PFSK-1 (cell line): Measurements from ENCODE around the gene TPGS2.

ENCODE experiments used
- POLR2AphosphoS5 ChIP-seq: IDR thresholded peaks from 2 replicates; pipeline ENCODE4 v1.6.1; 2012; ENCODE audit warnings: low read depth, mild to moderate bottlenecking, control low read depth, low read length, moderate library complexity
- REST ChIP-seq, 2 experiments: IDR thresholded peaks; 2 replicates each; pipeline versions ENCODE4 v1.6.1 to v1.8.0; 2011 to 2012; ENCODE audit warnings: low read depth in 2 of 2, low read length in 2 of 2, control low read depth in 1 of 2, inconsistent platforms in 1 of 2, mild to moderate bottlenecking in 1 of 2, moderate library complexity in 1 of 2; ENCODE audit not compliant: insufficient read depth in 1 of 2
- SIN3A ChIP-seq: IDR thresholded peaks from 2 replicates; pipeline ENCODE4 v1.6.1; 2012; ENCODE audit warnings: mild to moderate bottlenecking, low read length, moderate library complexity, borderline replicate concordance; ENCODE audit not compliant: insufficient read depth
- TAF1 ChIP-seq: IDR thresholded peaks from 2 replicates; pipeline ENCODE4 v1.6.1; 2012; ENCODE audit warnings: low read length, control low read depth, borderline replicate concordance; ENCODE audit not compliant: insufficient read depth

DNA sequence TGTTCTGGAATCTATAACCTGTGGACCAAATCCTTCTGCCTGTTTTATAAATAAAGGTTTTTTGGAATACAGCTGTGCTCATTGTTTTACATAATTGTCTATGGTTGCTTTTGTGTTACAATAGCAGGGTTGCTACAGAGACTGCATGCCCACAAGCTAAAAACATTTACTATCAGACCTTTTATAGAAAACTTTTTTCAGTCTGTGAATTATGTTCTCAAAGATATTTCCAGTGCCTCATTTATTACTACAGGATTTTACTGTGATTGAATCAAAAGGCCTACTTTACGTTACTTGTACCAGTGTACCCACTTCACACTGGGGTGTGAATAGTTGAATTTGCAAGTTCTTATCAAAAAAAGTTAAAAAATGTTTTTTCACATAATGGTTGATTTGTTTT is 7.1 kb upstream of the TPGS2 start:
- TF ChIP-seq POLR2AphosphoS5: no peak
- TF ChIP-seq REST (IDR thresholded peaks at IDR 0.05; ENCODE audit: insufficient read depth in 1 of 2, low read depth in 2 of 2, low read length in 2 of 2): no peak
- no peak for TF ChIP-seq SIN3A
- TF ChIP-seq TAF1: no peak
